ENCODE data around the gene HABP2. TPM values are rescaled to one million over a fixed set of nuclear protein-coding genes. Genes with fewer than 3 reads are reported as not detected.

The HABP2 gene
- total RNA-seq, 1 donor from 2014 or later, result not detected

DNA sequence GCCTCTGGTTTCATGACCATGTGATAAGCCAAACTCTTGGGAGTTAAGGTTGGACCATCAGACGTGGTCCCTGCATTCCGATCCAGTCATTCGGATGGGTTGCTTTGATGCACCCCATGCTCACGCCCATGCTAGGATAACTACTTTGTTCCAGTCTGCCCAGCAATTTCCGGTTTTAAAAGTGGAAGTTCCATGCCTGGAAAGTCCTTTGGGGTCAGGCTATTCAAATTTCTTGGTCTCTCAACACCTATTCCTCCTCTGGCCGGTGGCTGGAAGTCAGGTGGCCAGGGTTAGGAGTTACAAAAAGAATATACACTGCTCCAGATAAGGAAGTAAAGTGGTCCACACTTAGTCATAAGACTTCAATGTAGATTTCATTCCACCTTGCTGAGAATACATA, 37.7 kb upstream of the HABP2 start:
- no peak for TF ChIP-seq CTCF (IDR thresholded peaks at IDR 0.05)
- peaks cover 7% of the 10 kb centered on the region for H3K36me3 Mint-ChIP-seq (ENCODE audit: low read depth)
- H3K4me3 Mint-ChIP-seq (ENCODE audit: unreplicated experiment), result no peak overlapping the region
- no peak overlapping the region for H3K27ac Mint-ChIP-seq (ENCODE audit: unreplicated experiment)
- DNase-seq (ENCODE audit: low spot score), result no peak
- H3K27me3 Mint-ChIP-seq (ENCODE audit: low read depth), result peaks cover 9% of the 10 kb centered on the region
- H3K4me1 Mint-ChIP-seq (ENCODE audit: low read depth), result peaks cover 6% of the 10 kb centered on the region
- peaks cover 9% of the 10 kb centered on the region for H3K9me3 Mint-ChIP-seq (ENCODE audit: low read depth)

DNA sequence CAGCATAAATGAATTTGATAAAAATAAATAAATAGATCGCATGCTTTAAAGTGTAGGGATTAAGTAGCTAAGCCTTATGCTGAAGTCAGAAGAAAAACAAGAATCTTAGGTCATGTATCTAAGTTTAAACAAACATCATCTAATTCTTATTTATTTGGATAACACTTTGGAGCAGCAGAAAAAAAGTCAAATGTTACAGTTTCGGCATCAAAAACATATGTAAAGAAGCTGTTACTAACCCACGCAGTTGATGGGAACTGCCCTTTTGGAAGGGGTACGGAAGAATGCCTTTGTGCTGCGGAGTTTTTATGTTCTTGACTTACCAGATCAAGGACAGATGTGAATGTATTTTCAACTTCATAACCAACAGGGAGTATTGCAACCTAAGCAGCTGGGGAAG, 37.3 kb upstream of the HABP2 start:
- no peak overlapping the region for H3K27ac Mint-ChIP-seq (ENCODE audit: unreplicated experiment)
- DNase-seq (ENCODE audit: low spot score), result no peak

DNA sequence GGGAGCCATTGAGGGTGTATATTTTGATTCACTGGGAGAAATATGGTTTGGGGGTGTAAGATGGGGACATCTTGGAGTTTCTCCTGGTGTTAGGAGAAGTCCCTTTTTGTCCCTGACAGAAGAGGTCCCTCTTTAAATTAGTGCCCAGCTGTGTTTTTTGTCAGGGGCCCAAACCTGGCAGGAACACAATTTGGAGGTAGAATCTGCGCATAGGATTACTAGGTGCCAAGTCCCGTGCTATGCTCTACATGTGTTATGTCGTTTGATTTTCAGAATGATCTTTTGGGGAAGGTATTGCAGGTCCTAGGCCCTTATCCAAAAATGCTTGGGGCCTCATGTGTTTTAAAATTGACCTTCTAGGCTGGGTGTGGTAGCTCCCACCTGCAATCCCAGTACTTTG, 36.8 kb upstream of the HABP2 start:
- H3K9me3 Mint-ChIP-seq (ENCODE audit: low read depth), result peaks cover 9% of the 10 kb centered on the region
- H3K27ac Mint-ChIP-seq (ENCODE audit: unreplicated experiment), result no peak overlapping the region
- no peak overlapping the region for H3K4me3 Mint-ChIP-seq (ENCODE audit: unreplicated experiment)
- peaks cover 7% of the 10 kb centered on the region for H3K36me3 Mint-ChIP-seq (ENCODE audit: low read depth)
- DNase-seq (ENCODE audit: low spot score), result no peak
- peaks cover 9% of the 10 kb centered on the region for H3K27me3 Mint-ChIP-seq (ENCODE audit: low read depth)
- no peak for TF ChIP-seq CTCF (IDR thresholded peaks at IDR 0.05)
- H3K4me1 Mint-ChIP-seq (ENCODE audit: low read depth), result peaks cover 12% of the 10 kb centered on the region

More for the DNA sequence above, 37.3 kb upstream of the HABP2 start:
- Mint-ChIP-seq H3K9me3 (ENCODE audit: low read depth) (peaks cover 9% of the 10 kb centered on the region), H3K36me3 (ENCODE audit: low read depth) (peaks cover 7% of the 10 kb centered on the region), H3K27me3 (ENCODE audit: low read depth) (peaks cover 9% of the 10 kb centered on the region), H3K4me1 (ENCODE audit: low read depth) (peaks cover 7% of the 10 kb centered on the region), H3K4me3 (ENCODE audit: unreplicated experiment) (no peak overlapping the region)
- TF ChIP-seq CTCF (IDR thresholded peaks at IDR 0.05), result no peak

- no peak for TF ChIP-seq CTCF (IDR thresholded peaks at IDR 0.05)
- peaks cover 14% of the 10 kb centered on the region for H3K4me1 Mint-ChIP-seq (ENCODE audit: low read depth)
- no peak overlapping the region for H3K27ac Mint-ChIP-seq (ENCODE audit: unreplicated experiment)
- no peak for DNase-seq (ENCODE audit: low spot score)
- no peaks in the 10 kb centered on the region for H3K9me3 Mint-ChIP-seq (ENCODE audit: low read depth)
- H3K4me3 Mint-ChIP-seq (ENCODE audit: unreplicated experiment), result no peak overlapping the region
- no peaks in the 10 kb centered on the region for H3K36me3 Mint-ChIP-seq (ENCODE audit: low read depth)
- peaks cover 4% of the 10 kb centered on the region for H3K27me3 Mint-ChIP-seq (ENCODE audit: low read depth)
Measured at GRCh38 chr10:113517165-113517900, 35.5 kb upstream of the HABP2 start.

DNA sequence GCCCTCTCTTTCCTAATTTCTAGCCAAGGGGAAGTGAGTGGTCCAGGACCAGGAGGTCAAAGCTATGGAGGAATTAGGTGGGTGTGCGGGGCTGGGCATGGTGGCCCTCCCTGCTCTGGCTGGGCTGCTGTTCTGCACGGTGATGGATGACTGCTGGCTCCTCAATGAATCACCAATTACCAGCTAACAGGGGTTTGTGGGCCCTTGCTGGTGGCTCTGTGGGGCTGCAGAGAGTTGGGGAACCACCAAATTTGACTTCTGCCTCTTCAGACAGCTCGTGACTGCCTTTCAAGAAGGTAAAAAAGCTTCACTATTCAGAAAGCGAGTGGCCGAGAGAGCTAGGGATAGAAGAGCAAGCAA, 35.0 kb upstream of the HABP2 start:
- no peak for TF ChIP-seq CTCF (IDR thresholded peaks at IDR 0.05)
- Mint-ChIP-seq H3K27me3 (ENCODE audit: low read depth) (peaks cover 4% of the 10 kb centered on the region), H3K9me3 (ENCODE audit: low read depth) (no peaks in the 10 kb centered on the region), H3K36me3 (ENCODE audit: low read depth) (no peaks in the 10 kb centered on the region), H3K27ac (ENCODE audit: unreplicated experiment) (no peak overlapping the region), H3K4me1 (ENCODE audit: low read depth) (peaks cover 18% of the 10 kb centered on the region), H3K4me3 (ENCODE audit: unreplicated experiment) (no peak overlapping the region)
- DNase-seq (ENCODE audit: low spot score), result no peak
